Measurements from ENCODE around the gene ELOA. TPM values are rescaled to one million over a fixed set of nuclear protein-coding genes. Genes with fewer than 3 reads are reported as not detected.

The ELOA gene
- total and polyA plus RNA-seq, 2 of the 13 experiments (the other 11 are each of a cell fraction or from before 2014, with no cell fraction given) = 14.2 to 28.5 TPM

DNA sequence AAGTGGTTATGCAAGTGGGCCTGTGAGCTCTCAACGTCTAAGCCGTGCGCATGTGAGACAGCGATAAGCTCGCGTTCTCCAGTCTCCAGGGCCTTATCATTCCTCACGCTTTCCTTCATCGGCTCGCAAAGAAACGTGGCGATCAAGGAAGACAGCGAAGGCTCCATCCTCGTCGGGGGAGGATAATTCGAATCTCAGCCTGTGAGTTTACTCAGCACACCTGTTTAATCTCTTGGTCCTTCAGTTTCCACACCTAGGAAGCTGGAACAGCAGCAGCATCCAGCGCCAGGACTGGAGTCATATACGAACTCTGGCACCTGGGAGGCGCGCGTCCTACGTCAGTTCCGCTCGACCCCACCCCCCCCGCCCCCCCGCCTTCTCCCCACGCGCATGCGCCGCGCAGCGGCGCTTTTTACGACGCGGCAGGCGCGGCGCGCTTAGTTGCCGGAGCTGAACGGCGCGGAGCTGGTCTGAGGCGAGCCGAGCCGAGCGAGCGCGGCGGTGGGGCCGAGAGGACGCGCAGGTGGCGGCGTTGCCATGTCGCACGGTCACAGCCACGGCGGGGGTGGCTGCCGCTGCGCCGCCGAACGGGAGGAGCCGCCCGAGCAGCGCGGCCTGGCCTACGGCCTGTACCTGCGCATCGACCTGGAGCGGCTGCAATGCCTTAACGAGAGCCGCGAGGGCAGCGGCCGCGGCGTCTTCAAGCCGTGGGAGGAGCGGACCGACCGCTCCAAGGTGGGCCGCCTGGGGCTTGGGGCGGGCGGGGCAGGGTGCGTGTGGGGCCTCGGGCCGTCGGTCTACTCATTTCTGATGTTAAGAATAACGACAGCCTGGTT, 34.9 kb downstream of the ELOA start, which contains the start of gene PITHD1:
Gene PITHD1, plus strand, starts transcription at position 440 of the 836 bp plus-strand sequence. Its CDS starts 98 bp downstream, at position 538.
- under 1% methylated on average over 31 of the region's 91 CpGs for WGBS (ENCODE audit: low lambda C conversion rate)
- H3K9me3 ChIP-seq (ENCODE audit: low read length) = no peaks in the 10 kb centered on the region
- intact Hi-C loops (cut with micrococcal nuclease; ENCODE audit: unreplicated experiment) = loop anchor here (10.0 kb wide), 1 partner anchor 87 kb away; the partner anchor contains the start of gene FUCA1
- in situ Hi-C loops (cut with HindIII; ENCODE audit: extremely low pct_ligation_motif_present, low pct_unique_long_range_greater_than_20kb) = no loop called here
- H3K27ac ChIP-seq (ENCODE audit: extremely low read length, insufficient read depth, low read length) = peak within 1 kb of the TSS; percentile 91
- peak; percentile 86 for ATAC-seq
- ChIA-PET CTCF (ENCODE audit: low intra/inter-chr PET ratio, low total read pairs) (no interaction called here), POLR2A (interaction anchor here (0.5 to 7.9 kb wide), 30 partner anchors 12 to 438 kb away, joined by 3 to 154 read pairs (median 4); partner anchors contain the start of genes ELOA, FUCA1, GALE and HMGCL)
- H3K4me1 ChIP-seq (ENCODE audit: insufficient read depth, low read length) = peaks cover 59% of the 10 kb centered on the region
- BruUV-seq (replicated peaks) = no TSS peak
- peak within 1 kb of the TSS; percentile 61 to 85 (median 82) for H3K4me3 ChIP-seq (replicated peaks in 1 of 3; ENCODE audit: insufficient read depth in 1 of 3, low read depth in 2 of 3, low read length in 3 of 3)
- DNase-seq (ENCODE audit: low spot score) = peak; percentile 83
- peaks cover 52% of the 10 kb centered on the region for H3K79me2 ChIP-seq (ENCODE audit: insufficient read depth, low read length)
- H3K27me3 ChIP-seq (ENCODE audit: control insufficient read depth in 1 of 2, insufficient read depth in 2 of 2, low read length in 2 of 2) = no peaks in the 10 kb centered on the region; a peak in 1 of 5 replicates
- peak; percentile 42 for FAIRE-seq
- peak within 1 kb of the TSS; percentile 94 for H3K9ac ChIP-seq (ENCODE audit: insufficient read depth, low read depth, low read length)
- H4K20me1 ChIP-seq (ENCODE audit: insufficient read depth, low read length) = no peaks in the 10 kb centered on the region; the same call in none of the 2 replicates
- H3K4me2 ChIP-seq (ENCODE audit: low read depth, low read length) = peak within 1 kb of the TSS; percentile 89
- peak within 1 kb of the TSS; percentile 81 for H2AFZ ChIP-seq (ENCODE audit: low read length)
- H3K36me3 ChIP-seq (replicated peaks in 1 of 2; ENCODE audit: control insufficient read depth in 1 of 2, insufficient read depth in 2 of 2, low read length in 2 of 2) = peaks cover 0 to 7% of the 10 kb centered on the region in 2 experiments; a peak in 3 of 5 replicates
- TF ChIP-seq, protein P1, sequence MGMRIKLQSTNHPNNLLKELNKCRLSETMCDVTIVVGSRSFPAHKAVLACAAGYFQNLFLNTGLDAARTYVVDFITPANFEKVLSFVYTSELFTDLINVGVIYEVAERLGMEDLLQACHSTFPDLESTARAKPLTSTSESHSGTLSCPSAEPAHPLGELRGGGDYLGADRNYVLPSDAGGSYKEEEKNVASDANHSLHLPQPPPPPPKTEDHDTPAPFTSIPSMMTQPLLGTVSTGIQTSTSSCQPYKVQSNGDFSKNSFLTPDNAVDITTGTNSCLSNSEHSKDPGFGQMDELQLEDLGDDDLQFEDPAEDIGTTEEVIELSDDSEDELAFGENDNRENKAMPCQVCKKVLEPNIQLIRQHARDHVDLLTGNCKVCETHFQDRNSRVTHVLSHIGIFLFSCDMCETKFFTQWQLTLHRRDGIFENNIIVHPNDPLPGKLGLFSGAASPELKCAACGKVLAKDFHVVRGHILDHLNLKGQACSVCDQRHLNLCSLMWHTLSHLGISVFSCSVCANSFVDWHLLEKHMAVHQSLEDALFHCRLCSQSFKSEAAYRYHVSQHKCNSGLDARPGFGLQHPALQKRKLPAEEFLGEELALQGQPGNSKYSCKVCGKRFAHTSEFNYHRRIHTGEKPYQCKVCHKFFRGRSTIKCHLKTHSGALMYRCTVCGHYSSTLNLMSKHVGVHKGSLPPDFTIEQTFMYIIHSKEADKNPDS (CRISPR knock-in tag; IDR thresholded peaks at IDR 0.05) = no peak; the same call in 1 of the 2 replicates
- TF ChIP-seq SP2 (CRISPR knock-in tag; IDR thresholded peaks at IDR 0.05) = 0 out of 2 replicates have a peak, but pooled peaks have one; percentile 16
- TF ChIP-seq RFXANK (CRISPR knock-in tag; IDR thresholded peaks at IDR 0.05) = no peak
- peak; percentile 48; the same call in 1 of the 2 replicates for TF ChIP-seq SOX5 (CRISPR knock-in tag; IDR thresholded peaks at IDR 0.05; ENCODE audit: borderline replicate concordance)
- no peak for TF ChIP-seq ZNF850 (CRISPR knock-in tag; conservative IDR thresholded peaks at IDR 0.05)
- TF ChIP-seq RXRA (CRISPR knock-in tag; IDR thresholded peaks at IDR 0.05) = peak; percentile 18; the same call in 1 of the 2 replicates
- TF ChIP-seq, protein P2, sequence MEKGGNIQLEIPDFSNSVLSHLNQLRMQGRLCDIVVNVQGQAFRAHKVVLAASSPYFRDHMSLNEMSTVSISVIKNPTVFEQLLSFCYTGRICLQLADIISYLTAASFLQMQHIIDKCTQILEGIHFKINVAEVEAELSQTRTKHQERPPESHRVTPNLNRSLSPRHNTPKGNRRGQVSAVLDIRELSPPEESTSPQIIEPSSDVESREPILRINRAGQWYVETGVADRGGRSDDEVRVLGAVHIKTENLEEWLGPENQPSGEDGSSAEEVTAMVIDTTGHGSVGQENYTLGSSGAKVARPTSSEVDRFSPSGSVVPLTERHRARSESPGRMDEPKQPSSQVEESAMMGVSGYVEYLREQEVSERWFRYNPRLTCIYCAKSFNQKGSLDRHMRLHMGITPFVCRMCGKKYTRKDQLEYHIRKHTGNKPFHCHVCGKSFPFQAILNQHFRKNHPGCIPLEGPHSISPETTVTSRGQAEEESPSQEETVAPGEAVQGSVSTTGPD (CRISPR knock-in tag; IDR thresholded peaks at IDR 0.05) = no peak
- TF ChIP-seq TP53 (CRISPR knock-in tag; conservative IDR thresholded peaks at IDR 0.05) = 0 out of 2 replicates have a peak, but pooled peaks have one; percentile 51
- TF ChIP-seq ZNF501 (CRISPR knock-in tag; IDR thresholded peaks at IDR 0.05) = peak; percentile 61
- TF ChIP-seq, protein P3, sequence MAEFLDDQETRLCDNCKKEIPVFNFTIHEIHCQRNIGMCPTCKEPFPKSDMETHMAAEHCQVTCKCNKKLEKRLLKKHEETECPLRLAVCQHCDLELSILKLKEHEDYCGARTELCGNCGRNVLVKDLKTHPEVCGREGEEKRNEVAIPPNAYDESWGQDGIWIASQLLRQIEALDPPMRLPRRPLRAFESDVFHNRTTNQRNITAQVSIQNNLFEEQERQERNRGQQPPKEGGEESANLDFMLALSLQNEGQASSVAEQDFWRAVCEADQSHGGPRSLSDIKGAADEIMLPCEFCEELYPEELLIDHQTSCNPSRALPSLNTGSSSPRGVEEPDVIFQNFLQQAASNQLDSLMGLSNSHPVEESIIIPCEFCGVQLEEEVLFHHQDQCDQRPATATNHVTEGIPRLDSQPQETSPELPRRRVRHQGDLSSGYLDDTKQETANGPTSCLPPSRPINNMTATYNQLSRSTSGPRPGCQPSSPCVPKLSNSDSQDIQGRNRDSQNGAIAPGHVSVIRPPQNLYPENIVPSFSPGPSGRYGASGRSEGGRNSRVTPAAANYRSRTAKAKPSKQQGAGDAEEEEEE (CRISPR knock-in tag; IDR thresholded peaks at IDR 0.05; ENCODE audit: borderline replicate concordance) = no peak
- TF ChIP-seq FOXP1 (IDR thresholded peaks at IDR 0.05) = no peak
- TF ChIP-seq FOXP1 (CRISPR knock-in tag; IDR thresholded peaks at IDR 0.05) = no peak
- no peak; the same call in 1 of the 2 replicates for TF ChIP-seq ZNF333 (CRISPR knock-in tag; IDR thresholded peaks at IDR 0.05; ENCODE audit: borderline replicate concordance)
- TF ChIP-seq MIXL1 (CRISPR knock-in tag; IDR thresholded peaks at IDR 0.05) = no peak; the same call in 1 of the 2 replicates
- no peak for TF ChIP-seq MAF1 (CRISPR knock-in tag; IDR thresholded peaks at IDR 0.05; ENCODE audit: borderline replicate concordance)
- TF ChIP-seq ZMAT3 (CRISPR knock-in tag; conservative IDR thresholded peaks at IDR 0.05) = no peak; the same call in 1 of the 2 replicates
- no peak for TF ChIP-seq TBP (CRISPR knock-in tag; IDR thresholded peaks at IDR 0.05)
- peak; percentile 16; the same call in 1 of the 2 replicates for TF ChIP-seq SIX1 (CRISPR knock-in tag; IDR thresholded peaks at IDR 0.05; ENCODE audit: borderline replicate concordance)
- TF ChIP-seq POLR2AphosphoS2 (IDR thresholded peaks at IDR 0.05; ENCODE audit: low read depth, low read length) = no peak
